Astrocyte (in vitro differentiated cells and primary cell): ENCODE data around the gene RNF44.

Experiments
- CTCF ChIP-seq: IDR thresholded peaks from 2 replicates; pipeline ENCODE4 v1.5.1; 2011; ENCODE audit warnings: low read depth, mild to moderate bottlenecking, inconsistent platforms, low read length, moderate library complexity; ENCODE audit not compliant: insufficient read depth
- EZH2 ChIP-seq: IDR thresholded peaks from 2 replicates; pipeline ENCODE4 v1.6.1; 2012; ENCODE audit warnings: mild to moderate bottlenecking, low read length, inconsistent platforms; ENCODE audit not compliant: insufficient read depth

GRCh38 chr5:176537554-176538229, 490 bp upstream of the RNF44 start:
- TF ChIP-seq EZH2, result no peak
- TF ChIP-seq CTCF, result no peak
